Effector CD8-positive, alpha-beta T cell (primary cell): ENCODE results near the gene TMX2.

Source experiments
- DNase-seq: peaks from one replicate; lab custom pipeline; 2025; lab: John Stamatoyannopoulos, UW

Gene TMX2

GRCh38 chr11:57764972-57765371 is 52.6 kb downstream of the TMX2 start:
- no peak for DNase-seq

- no peak for DNase-seq
Observed at GRCh38 chr11:57770793-57771192, 58.4 kb downstream of the TMX2 start.

GRCh38 chr11:57771365-57771764 is 59.0 kb downstream of the TMX2 start:
- no peak for DNase-seq

- DNase-seq: no peak
Observed at GRCh38 chr11:57772562-57772961, 60.2 kb downstream of the TMX2 start.

- no peak for DNase-seq
Observed at GRCh38 chr11:57773026-57773598, 60.7 kb downstream of the TMX2 start.

- no peak for DNase-seq
Observed at GRCh38 chr11:57775491-57775890, 63.1 kb downstream of the TMX2 start.

- no peak for DNase-seq
Observed at GRCh38 chr11:57776031-57776521, 63.7 kb downstream of the TMX2 start.

GRCh38 chr11:57776577-57777210 is 64.3 kb downstream of the TMX2 start:
- no peak for DNase-seq

GRCh38 chr11:57777969-57778317 is 65.5 kb downstream of the TMX2 start:
- DNase-seq: no peak

GRCh38 chr11:57778318-57779037 is 66.1 kb downstream of the TMX2 start:
- DNase-seq: no peak

GRCh38 chr11:57779276-57779675 is 66.9 kb downstream of the TMX2 start:
- no peak for DNase-seq

GRCh38 chr11:57781529-57781943 is 69.1 kb downstream of the TMX2 start:
- no peak for DNase-seq

GRCh38 chr11:57785072-57785471 is 72.7 kb downstream of the TMX2 start:
- DNase-seq: no peak

- no peak for DNase-seq
Observed at GRCh38 chr11:57786436-57786835, 74.0 kb downstream of the TMX2 start.

- DNase-seq: no peak
Observed at GRCh38 chr11:57787006-57787604, 74.7 kb downstream of the TMX2 start.

GRCh38 chr11:57787920-57788702 is 75.7 kb downstream of the TMX2 start:
- no peak for DNase-seq

GRCh38 chr11:57788703-57789088 is 76.3 kb downstream of the TMX2 start:
- no peak for DNase-seq
